ENCODE measurements around the gene CPLX3. TPM values are rescaled to one million over a fixed set of nuclear protein-coding genes. Genes with fewer than 3 reads are reported as not detected.

Gene CPLX3
- total RNA-seq, 1 experiment from 2014 or later, result not detected

DNA sequence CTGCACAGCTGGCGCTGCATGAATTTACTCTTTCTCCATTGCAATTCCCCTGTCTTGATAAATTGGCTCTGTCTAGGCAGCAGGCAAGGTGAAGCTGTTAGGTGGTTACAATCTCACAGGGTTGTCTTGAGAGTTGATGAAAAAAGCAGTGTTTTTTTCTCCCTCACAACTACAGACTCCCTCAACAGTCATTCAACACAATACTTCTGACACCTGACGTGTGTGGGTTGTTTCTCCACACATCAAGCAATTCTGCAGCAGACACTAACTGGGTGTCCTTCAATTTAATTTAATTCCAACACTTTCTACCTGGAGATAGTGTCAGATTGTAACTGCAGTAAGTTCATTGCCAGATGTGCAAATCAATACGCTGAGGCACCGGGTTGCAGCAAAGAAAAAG lies 51.8 kb downstream of the CPLX3 start:
- H2BK120ac ChIP-seq (ENCODE audit: low read depth, low read length, poor library complexity, severe bottlenecking), result no peak overlapping the region
- H3K27ac ChIP-seq (ENCODE audit: insufficient read length, low read depth, low read length), result no peak overlapping the region
- Mint-ChIP-seq H3K27ac (0 out of 7 replicates have a peak overlapping the region, but pooled peaks of 1 of the 3 experiments have one; percentile 28), H3K4me1 (peaks cover 0 to 5% of the 10 kb centered on the region in 2 experiments; a peak in 1 of 4 replicates), H3K4me3 (no peak overlapping the region), H3K9me3 (peaks cover 6 to 9% of the 10 kb centered on the region in 2 experiments; a peak in 4 of 5 replicates), H3K36me3 (ENCODE audit: insufficient read depth in 1 of 3, low read depth in 3 of 3) (peaks cover 0 to 8% (median 6%) of the 10 kb centered on the region in 3 experiments; a peak in 4 of 7 replicates), H3K27me3 (ENCODE audit: low read depth) (peaks cover 5% of the 10 kb centered on the region; the same call in 1 of the 2 replicates)
- peaks cover 11% of the 10 kb centered on the region for H3K9me3 ChIP-seq (ENCODE audit: control insufficient read depth, low read depth, low read length)
- H3K9ac ChIP-seq (ENCODE audit: extremely low read depth, insufficient read length, low read length), result no peak overlapping the region
- no peaks in the 10 kb centered on the region for H4K20me1 ChIP-seq (ENCODE audit: control insufficient read depth, insufficient read depth, insufficient read length)
- no peak overlapping the region for H2BK5ac ChIP-seq (ENCODE audit: insufficient read length, low read length)
- H2BK15ac ChIP-seq (ENCODE audit: low read depth, low read length), result no peak overlapping the region
- no peaks in the 10 kb centered on the region for H3K79me2 ChIP-seq (ENCODE audit: insufficient read depth, low read length)
- H4K8ac ChIP-seq (replicated peaks; ENCODE audit: insufficient read length, low read depth, low read length), result no peak overlapping the region
- no peak overlapping the region for H2AFZ ChIP-seq (ENCODE audit: low read length)
- H3K23ac ChIP-seq (ENCODE audit: insufficient read length, low read depth, low read length), result no peak overlapping the region
- H2BK20ac ChIP-seq (ENCODE audit: low read depth, low read length, poor library complexity, severe bottlenecking), result no peak overlapping the region
- no peak for TF ChIP-seq CTCF (conservative IDR thresholded peaks at IDR 0.05)
- H3T11ph ChIP-seq (ENCODE audit: low read length), result no peak overlapping the region
- no peak overlapping the region for H3K56ac ChIP-seq (ENCODE audit: insufficient read length, low read depth, low read length)
- H3K4me2 ChIP-seq (ENCODE audit: insufficient read depth, insufficient read length, low read length), result no peak overlapping the region
- H3K18ac ChIP-seq (ENCODE audit: insufficient read length, low read depth, low read length), result no peak overlapping the region
- WGBS (ENCODE audit: extremely low coverage, insufficient read length, low lambda C conversion rate), result no CpG with 5 or more reads among the region's 4 CpGs
- no peak overlapping the region for H4K91ac ChIP-seq (ENCODE audit: insufficient read length, low read depth, low read length)
- H2AK5ac ChIP-seq (ENCODE audit: insufficient read length, low read length), result no peak overlapping the region
- no peak overlapping the region for H3K4ac ChIP-seq (ENCODE audit: low read depth, low read length)
- H4K5ac ChIP-seq (ENCODE audit: insufficient read length, low read depth, low read length), result no peak overlapping the region
- no peaks in the 10 kb centered on the region for H3K4me1 ChIP-seq (ENCODE audit: insufficient read depth, low read length)
- H3K23me2 ChIP-seq (ENCODE audit: insufficient read length, low read depth, low read length, poor library complexity, severe bottlenecking), result peaks cover 6% of the 10 kb centered on the region
- H3K27me3 ChIP-seq (ENCODE audit: insufficient read depth, low read length), result no peaks in the 10 kb centered on the region
- H3K14ac ChIP-seq (ENCODE audit: insufficient read depth, low read length), result no peak overlapping the region
- H2BK12ac ChIP-seq (ENCODE audit: insufficient read length, low read depth, low read length), result no peak overlapping the region
- DNase-seq, result no peak
- no peaks in the 10 kb centered on the region for H3K79me1 ChIP-seq (ENCODE audit: insufficient read depth, low read depth, low read length, poor library complexity, severe bottlenecking)

Small RNA genes lying within 50 kb of the gene (microRNA-seq; reads per million reads assigned to microRNA genes)
- gene MIR4513 (ENCODE audit: borderline microRNAs expressed) (not detected), gene MIR6882 (ENCODE audit: borderline microRNAs expressed) (not detected)

Other genes starting within 250 kb of the CPLX3 start
- gene CLK3, start 210.8 kb upstream of the CPLX3 start, total RNA-seq (2021), result 40.8 and 41.0 TPM in 2 replicates
- gene EDC3, start 130.6 kb upstream of the CPLX3 start, total RNA-seq (2021), result 56.6 and 60.5 TPM in 2 replicates
- gene CYP1A1, start 101.1 kb upstream of the CPLX3 start, total RNA-seq (2021), result 0.33 TPM in 1 of 2 replicates, not detected in the other
- gene CYP1A2, start 77.8 kb upstream of the CPLX3 start, total RNA-seq (2021), result not detected in 2 replicates
- 49.2 and 49.3 TPM in 2 replicates for gene CSK, start 44.5 kb upstream of the CPLX3 start, total RNA-seq (2021)
- not detected in 2 replicates for gene LMAN1L, start 13.8 kb upstream of the CPLX3 start, total RNA-seq (2021)
- 31.1 and 34.0 TPM in 2 replicates for gene ULK3, start 16.5 kb downstream of the CPLX3 start, total RNA-seq (2021)
- 49.0 and 50.2 TPM in 2 replicates for gene SCAMP2, start 46.7 kb downstream of the CPLX3 start, total RNA-seq (2021)
- gene MPI, start 63.4 kb downstream of the CPLX3 start, total RNA-seq (2021), result 55.0 and 57.5 TPM in 2 replicates
- gene FAM219B, start 80.2 kb downstream of the CPLX3 start, total RNA-seq (2021), result 60.3 and 69.0 TPM in 2 replicates
- 331 and 336 TPM in 2 replicates for gene COX5A, start 111.4 kb downstream of the CPLX3 start, total RNA-seq (2021)
- gene RPP25, start 130.1 kb downstream of the CPLX3 start, total RNA-seq (2021), result 12.6 and 13.0 TPM in 2 replicates
- gene SCAMP5, start 168.9 kb downstream of the CPLX3 start, total RNA-seq (2021), result 45.8 and 47.8 TPM in 2 replicates
- gene PPCDC, start 197.0 kb downstream of the CPLX3 start, total RNA-seq (2021), result 17.6 and 22.7 TPM in 2 replicates

All from H9 (cell line).